Neural cell (in vitro differentiated cells): Measurements from ENCODE around the gene GLCE. TPM values are rescaled to one million over a fixed set of nuclear protein-coding genes. Genes with fewer than 3 reads are reported as not detected.

Experiments
- H2AFZ ChIP-seq: fragments of 200-600, 300-800 bp; sonication (generic), shearing (Covaris generic); 2 replicates; pipeline ENCODE4 v1.6.0; 2014; ENCODE audit warnings: low read depth, mild to moderate bottlenecking, antibody characterized with exemption, low read length, moderate library complexity
- H3F3A ChIP-seq: fragments of 200-600 bp; shearing (Covaris generic); 2 replicates; pipeline ENCODE4 v1.6.1; 2016; ENCODE audit warnings: mild to moderate bottlenecking, moderate library complexity, mixed read lengths, antibody characterized with exemption, low read length; ENCODE audit not compliant: insufficient read depth, poor library complexity, severe bottlenecking
- H3K27ac ChIP-seq: fragments of 200-600, 300-800 bp; sonication (generic), shearing (Covaris generic); 2 replicates; pipeline ENCODE4 v1.5.1; 2014; ENCODE audit warnings: mild to moderate bottlenecking, low read length, moderate library complexity
- H3K27me3 ChIP-seq: fragments of 300-800, 200-600 bp; sonication (generic), shearing (Covaris generic); 2 replicates; pipeline ENCODE4 v1.6.0; 2014; ENCODE audit warnings: mild to moderate bottlenecking, low read depth, low read length, moderate library complexity; ENCODE audit not compliant: insufficient read depth
- H3K36me3 ChIP-seq: fragments of 300-800, 200-600 bp; sonication (generic), shearing (Covaris generic); 2 replicates; pipeline ENCODE4 v1.5.1; 2014; ENCODE audit warnings: mild to moderate bottlenecking, antibody characterized with exemption, low read length, moderate library complexity; ENCODE audit not compliant: insufficient read depth
- H3K4me2 ChIP-seq: fragments of 300-800, 200-600 bp; sonication (generic), shearing (Covaris generic); 2 replicates; pipeline ENCODE4 v1.6.0; 2014; ENCODE audit warnings: mild to moderate bottlenecking, low read length
- H3K4me3 ChIP-seq: fragments of 300-800, 200-600 bp; sonication (generic), shearing (Covaris generic); 2 replicates; pipeline ENCODE4 v1.5.1; 2014; ENCODE audit warnings: mild to moderate bottlenecking, low read length, moderate library complexity
- H3K79me2 ChIP-seq: fragments of 200-600 bp; shearing (Covaris generic); replicated peaks from 2 replicates; pipeline ENCODE4 v1.6.0; 2014; ENCODE audit warnings: mild to moderate bottlenecking, low read length, moderate library complexity; ENCODE audit not compliant: insufficient read depth
- H3K9ac ChIP-seq: fragments of 300-800, 200-600 bp; sonication (generic), shearing (Covaris generic); 2 replicates; pipeline ENCODE4 v1.6.1; 2016; ENCODE audit warnings: mild to moderate bottlenecking, low read length, mixed read lengths
- H3K9me2 ChIP-seq: fragments of 200-600 bp; shearing (Covaris generic); 2 replicates; pipeline ENCODE4 v1.6.1; 2016; ENCODE audit warnings: mild to moderate bottlenecking, low read length, mixed read lengths; ENCODE audit not compliant: insufficient read depth
- H3K9me3 ChIP-seq: fragments of 200-600, 300-800 bp; sonication (generic), shearing (Covaris generic); 2 replicates; pipeline ENCODE4 v1.6.1; 2016; ENCODE audit warnings: mild to moderate bottlenecking, mixed run types, low read length, moderate library complexity, mixed read lengths
- H4K20me1 ChIP-seq: fragments of 200-600 bp; shearing (Covaris generic); 2 replicates; pipeline ENCODE4 v1.6.1; 2016; ENCODE audit warnings: mild to moderate bottlenecking, mixed run types; ENCODE audit not compliant: insufficient read depth
- CTCF ChIP-seq: fragments of 450-650 bp; IDR thresholded peaks from 2 replicates; pipeline ENCODE4 v1.5.1; 2014; ENCODE audit warnings: antibody characterized with exemption, mild to moderate bottlenecking, moderate library complexity; ENCODE audit not compliant: poor library complexity, severe bottlenecking
- EP300 ChIP-seq: fragments of 450-650 bp; conservative IDR thresholded peaks from 2 replicates; pipeline ENCODE4 v1.6.1; 2014; ENCODE audit warnings: antibody characterized with exemption, mild to moderate bottlenecking, moderate library complexity; ENCODE audit not compliant: poor library complexity, severe bottlenecking
- EZH2 ChIP-seq: fragments of 200-600, 300-800 bp; shearing (Covaris generic), sonication (generic); IDR thresholded peaks from 2 replicates; pipeline ENCODE4 v1.6.1; 2014; ENCODE audit warnings: antibody characterized with exemption, low read length, borderline replicate concordance, mild to moderate bottlenecking; ENCODE audit not compliant: insufficient read depth, poor library complexity, severe bottlenecking
- MXI1 ChIP-seq: fragments of 450-650 bp; conservative IDR thresholded peaks from 2 replicates; pipeline ENCODE4 v1.6.1; 2014; ENCODE audit warnings: antibody characterized with exemption, mild to moderate bottlenecking; ENCODE audit not compliant: poor library complexity, severe bottlenecking
- POLR2AphosphoS5 ChIP-seq: IDR thresholded peaks from 2 replicates; pipeline ENCODE4 v1.6.1; 2012
- RAD21 ChIP-seq: fragments of 450-650 bp; conservative IDR thresholded peaks from 2 replicates; pipeline ENCODE4 v1.6.1; 2014; ENCODE audit warnings: antibody characterized with exemption, mild to moderate bottlenecking, moderate library complexity
- REST ChIP-seq: IDR thresholded peaks from 2 replicates; pipeline ENCODE4 v1.6.1; 2012; ENCODE audit warnings: borderline replicate concordance
- SMC3 ChIP-seq: fragments of 450-650 bp; conservative IDR thresholded peaks from 2 replicates; pipeline ENCODE4 v1.6.1; 2014; ENCODE audit warnings: antibody characterized with exemption, mild to moderate bottlenecking, moderate library complexity; ENCODE audit not compliant: poor library complexity
- TAF1 ChIP-seq: IDR thresholded peaks from 2 replicates; pipeline ENCODE4 v1.6.1; 2012; ENCODE audit warnings: low read depth
- polyA plus RNA-seq: library from polyadenylated mRNA; depleted of rRNA; stranded (reverse); fragments of >200 nt; gene quantifications from 2 replicates; pipeline ENCODE4 v1.2.3, GENCODE V29; 2014

The GLCE gene
- polyA plus RNA-seq, 1 donor from 2014 or later, result 31.5 TPM

GRCh38 chr15:69215314-69216035 is 55.0 kb downstream of the GLCE start:
- Histone ChIP-seq H3K4me2 (no peak overlapping the region), H3K4me3 (no peak overlapping the region), H3K79me2 (no peaks in the 10 kb centered on the region), H3K27ac (no peak overlapping the region), H3K9ac (no peak overlapping the region), H2AFZ (no peak overlapping the region), H3K9me2 (no peaks in the 10 kb centered on the region), H3K36me3 (no peaks in the 10 kb centered on the region), H3K27me3 (no peaks in the 10 kb centered on the region), H3K9me3 (no peaks in the 10 kb centered on the region), H3F3A (no peaks in the 10 kb centered on the region), H4K20me1 (no peaks in the 10 kb centered on the region)
- TF ChIP-seq RAD21 (no peak), EZH2 (no peak), REST (no peak), MXI1 (no peak), SMC3 (no peak), TAF1 (no peak), POLR2AphosphoS5 (no peak)

GRCh38 chr15:69217381-69217780 is 56.9 kb downstream of the GLCE start:
- no peak for TF ChIP-seq TAF1
- TF ChIP-seq POLR2AphosphoS5, result no peak
- no peak for TF ChIP-seq REST
- TF ChIP-seq EZH2, result no peak
- no peak for TF ChIP-seq MXI1
- TF ChIP-seq SMC3, result no peak
- no peak for TF ChIP-seq CTCF
- TF ChIP-seq RAD21, result no peak
- no peak for TF ChIP-seq EP300
- no peaks in the 10 kb centered on the region for H3K36me3 ChIP-seq
- no peak overlapping the region for H3K4me3 ChIP-seq
- H3K4me2 ChIP-seq, result no peak overlapping the region
- H3K27ac ChIP-seq, result no peak overlapping the region
- no peak overlapping the region for H2AFZ ChIP-seq
- no peaks in the 10 kb centered on the region for H4K20me1 ChIP-seq
- no peaks in the 10 kb centered on the region for H3K9me2 ChIP-seq
- H3F3A ChIP-seq, result no peaks in the 10 kb centered on the region
- H3K27me3 ChIP-seq, result no peaks in the 10 kb centered on the region
- no peaks in the 10 kb centered on the region for H3K79me2 ChIP-seq
- H3K9me3 ChIP-seq, result no peaks in the 10 kb centered on the region
- no peak overlapping the region for H3K9ac ChIP-seq
